Frontal cortex (tissue), 4 donors: ENCODE data around the gene PROCR. TPM values are rescaled to one million over a fixed set of nuclear protein-coding genes. Genes with fewer than 3 reads are reported as not detected.
"Not testable (repeated sequence)": the region's sequence is repeated elsewhere in the genome, so short reads cannot be mapped to it uniquely, and the experiment has no call there.

Experiments
- DNase-seq, 2 donors: peaks; one replicate each; pipeline ENCODE4 v3.0.0; 2012; ENCODE audit warnings: low spot score in 2 of 2
- FAIRE-seq: peaks from 2 replicates; lab custom pipeline; 2012; peaks lifted over from hg19 to GRCh38; lab: Jason Lieb, UNC
- total RNA-seq: library from RNA; depleted of rRNA; stranded (reverse); fragments of >200 nt; gene quantifications from one replicate; pipeline ENCODE4 v1.2.3, GENCODE V29; 2014
- donor health status: control.
- donor health status: control.
- donor health status: control.

PROCR gene
- 4.9 TPM for total RNA-seq

DNA sequence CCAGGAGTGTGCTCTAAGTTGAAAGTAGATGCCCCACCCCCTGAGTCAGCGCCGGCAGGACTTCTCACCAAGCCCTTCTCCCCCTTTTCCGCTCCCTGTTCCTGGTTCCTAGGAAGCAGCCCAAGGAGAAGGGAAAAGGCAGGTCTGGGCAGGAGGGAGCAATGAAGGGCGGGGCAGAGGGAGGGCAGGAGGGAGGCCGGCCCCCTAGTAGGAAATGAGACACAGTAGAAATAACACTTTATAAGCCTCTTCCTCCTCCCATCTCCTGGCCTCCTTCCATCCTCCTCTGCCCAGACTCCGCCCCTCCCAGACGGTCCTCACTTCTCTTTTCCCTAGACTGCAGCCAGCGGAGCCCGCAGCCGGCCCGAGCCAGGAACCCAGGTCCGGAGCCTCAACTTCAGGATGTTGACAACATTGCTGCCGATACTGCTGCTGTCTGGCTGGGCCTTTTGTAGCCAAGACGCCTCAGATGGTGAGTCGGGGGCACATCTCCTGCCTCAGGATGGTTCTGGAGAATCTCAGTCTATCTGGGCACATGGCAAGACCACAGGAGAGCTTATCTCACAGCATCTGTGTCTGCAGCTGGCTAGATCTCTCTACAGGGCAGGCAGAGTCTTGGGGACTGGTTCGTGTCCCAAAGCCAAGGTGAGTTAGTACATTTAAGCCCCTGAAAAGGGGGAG lies at the start of gene PROCR:
PROCR (plus strand) TSS at position 320 of the 681 bp plus-strand sequence; CDS start at position 403, 83 bp downstream.
- FAIRE-seq (no peak), DNase-seq (peak; percentile 61 to 69)

DNA sequence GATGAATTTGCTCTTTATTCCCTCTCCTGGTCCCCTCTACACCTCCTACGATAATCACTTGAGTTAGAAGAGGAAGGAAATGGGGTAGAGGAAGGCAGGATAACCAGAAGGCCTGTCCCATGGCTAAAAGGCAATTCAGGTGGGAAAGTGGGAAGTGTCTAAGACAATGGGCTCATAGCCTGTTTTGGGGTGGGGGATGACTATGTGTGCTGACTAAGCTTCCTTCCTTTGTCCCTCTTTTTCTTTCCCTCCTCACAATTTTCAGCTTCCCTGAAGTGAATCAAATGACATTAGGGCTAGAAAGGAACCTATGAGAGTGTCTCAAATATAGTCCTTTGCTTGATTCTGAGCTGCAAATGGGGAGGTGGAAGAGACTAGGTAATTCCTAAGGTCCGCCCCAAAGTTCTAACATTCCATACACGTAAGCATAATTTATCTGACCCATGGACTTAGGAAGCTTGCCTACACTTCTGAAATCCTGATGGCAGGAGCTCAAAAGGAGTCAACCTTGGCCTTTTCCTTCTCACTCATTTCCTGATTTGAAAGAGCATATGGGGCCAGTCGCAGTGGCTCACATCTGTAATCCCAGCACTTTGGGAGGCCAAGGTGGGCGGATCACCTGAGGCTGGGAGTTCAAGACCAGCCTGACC lies 49.0 kb upstream of the PROCR start:
- DNase-seq (no peak), FAIRE-seq (no peak)

DNA sequence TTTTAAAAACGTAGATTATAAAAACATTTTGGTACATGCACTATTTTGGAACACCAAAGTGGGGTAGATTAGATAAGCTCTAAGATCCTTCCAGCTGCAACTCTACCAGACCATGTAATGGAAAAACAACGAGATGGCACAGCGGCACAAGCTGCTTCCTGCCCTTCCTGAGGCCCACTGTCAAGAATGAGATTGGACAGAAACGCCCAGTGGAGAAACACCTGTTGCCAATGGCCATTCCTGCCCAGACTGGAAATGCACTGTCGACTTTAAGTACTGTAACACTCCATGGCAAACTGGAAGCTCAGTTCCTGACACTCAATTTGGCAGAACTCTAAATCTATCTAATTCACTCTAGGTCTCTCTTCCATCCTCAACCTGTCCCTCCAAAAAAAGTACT lies 46.1 kb upstream of the PROCR start:
- DNase-seq (no peak), FAIRE-seq (no peak)

DNA sequence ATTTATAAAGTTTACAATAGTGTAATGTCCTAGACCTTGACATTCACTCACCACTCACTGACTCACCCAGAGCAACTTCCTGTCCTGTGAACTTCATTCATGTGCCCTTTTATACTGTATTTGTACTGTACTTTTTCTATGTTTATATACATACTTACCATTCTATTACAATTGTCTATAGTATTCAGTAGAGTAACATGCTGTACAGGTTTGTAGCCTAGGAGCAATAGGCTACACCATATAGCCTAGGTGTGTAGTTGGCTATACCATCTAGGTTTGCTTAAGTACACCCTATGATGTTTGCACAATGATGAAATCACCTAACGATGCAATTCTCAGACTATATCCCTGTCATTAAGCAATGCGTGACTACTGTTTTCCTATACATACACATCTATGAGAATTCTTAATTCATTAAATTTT lies 42.2 kb upstream of the PROCR start:
- FAIRE-seq, result no peak
- no peak for DNase-seq

DNA sequence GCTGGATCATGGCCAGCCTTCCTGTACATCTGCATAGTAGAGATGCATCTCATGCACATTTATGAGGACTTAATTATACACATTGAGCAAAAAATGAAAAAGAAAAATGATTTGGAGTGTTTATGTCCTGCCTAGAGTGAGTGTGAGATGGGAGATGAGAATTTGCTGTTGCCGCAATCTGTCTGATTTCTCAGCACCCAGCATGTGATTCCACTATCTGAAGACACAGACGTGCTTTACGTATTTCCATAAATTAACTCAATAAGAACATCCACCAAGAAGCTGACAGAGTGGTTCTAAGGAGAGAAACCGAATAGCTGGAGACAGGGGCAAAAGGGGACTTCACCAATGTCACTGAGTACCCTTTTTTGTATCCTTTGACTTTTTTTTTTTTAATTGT lies 39.9 kb upstream of the PROCR start:
- no peak for FAIRE-seq
- DNase-seq, result no peak

DNA sequence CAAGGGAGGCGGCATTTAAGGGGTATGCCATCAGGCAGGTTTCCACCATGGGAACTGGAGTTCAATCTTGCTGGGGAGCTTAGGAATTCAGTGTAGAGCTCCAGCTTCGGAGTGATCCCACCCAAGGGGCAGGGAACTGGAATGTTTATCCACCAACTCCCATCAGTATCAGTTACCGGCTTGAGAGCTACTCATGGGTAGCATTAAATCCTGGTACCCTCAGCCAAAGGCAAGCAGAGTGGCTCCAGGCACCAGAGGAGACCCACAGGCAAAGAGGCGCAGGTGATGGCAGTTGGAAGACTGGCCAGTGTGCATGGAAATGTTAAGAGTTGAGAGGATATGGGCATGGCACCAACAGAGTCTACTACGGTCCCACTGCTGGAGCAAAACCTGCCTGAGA lies 38.8 kb upstream of the PROCR start:
- DNase-seq, result no peak
- no peak for FAIRE-seq

DNA sequence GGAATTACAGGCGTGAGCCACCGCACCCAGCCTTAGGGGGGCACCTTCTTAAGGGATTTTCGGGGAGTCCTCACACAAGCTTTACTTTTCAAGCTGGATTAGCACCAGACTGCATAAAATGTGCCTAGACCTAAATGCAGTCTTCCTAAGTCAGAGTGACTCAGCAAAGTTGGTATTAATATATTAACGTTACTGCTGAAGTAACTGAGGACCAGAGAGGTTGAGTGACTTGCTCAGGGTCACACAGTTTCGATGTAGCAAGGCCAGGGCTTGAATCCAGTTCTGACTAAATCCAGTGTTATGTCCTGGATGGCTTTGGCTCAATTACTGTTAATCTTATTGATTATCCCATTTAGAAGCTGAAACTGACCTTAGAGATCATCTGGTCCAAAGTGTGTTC lies 38.1 kb upstream of the PROCR start:
- FAIRE-seq, result no peak
- DNase-seq, result no peak

DNA sequence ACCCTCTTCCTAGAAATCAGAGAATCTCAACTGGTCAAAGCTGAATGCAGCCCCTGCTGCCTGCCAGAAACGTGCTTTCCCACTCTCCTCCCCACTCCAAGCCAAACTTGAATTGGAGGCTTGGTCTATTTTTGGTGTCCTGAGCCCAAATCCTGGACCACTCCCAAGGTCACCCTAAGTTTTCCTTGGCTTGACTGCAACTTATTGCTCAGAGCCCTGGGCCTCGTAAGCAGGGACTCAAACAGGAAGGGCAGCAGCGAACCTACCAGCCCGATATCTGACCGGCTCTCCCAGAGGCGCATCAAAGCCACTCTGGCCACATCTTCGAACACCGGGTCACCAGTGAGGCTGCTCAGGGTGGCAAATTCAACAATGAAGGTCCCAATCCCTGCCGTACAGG lies 37.4 kb upstream of the PROCR start:
- no peak for FAIRE-seq

DNA sequence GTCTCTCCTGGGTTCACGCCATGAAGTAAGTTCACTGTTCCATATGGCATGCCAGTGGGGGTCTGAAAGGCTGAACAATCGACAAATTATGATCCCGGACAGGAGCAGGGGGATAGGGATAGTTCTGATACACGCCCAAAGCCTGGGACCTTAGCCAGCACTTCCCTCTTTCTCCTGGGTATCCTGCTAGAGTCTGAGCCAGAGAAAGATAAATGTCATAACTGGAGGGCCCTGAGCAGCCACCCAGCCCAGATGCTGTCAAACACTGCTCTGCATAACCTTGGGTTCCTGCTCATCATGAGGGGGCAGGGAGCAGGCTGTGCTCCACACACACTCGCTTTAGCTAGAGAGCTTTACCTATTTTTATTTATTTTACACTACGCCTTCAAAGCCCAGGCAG lies 37.0 kb upstream of the PROCR start:
- no peak for FAIRE-seq

More for the DNA sequence above, 37.4 kb upstream of the PROCR start:
- DNase-seq, result no peak

DNA sequence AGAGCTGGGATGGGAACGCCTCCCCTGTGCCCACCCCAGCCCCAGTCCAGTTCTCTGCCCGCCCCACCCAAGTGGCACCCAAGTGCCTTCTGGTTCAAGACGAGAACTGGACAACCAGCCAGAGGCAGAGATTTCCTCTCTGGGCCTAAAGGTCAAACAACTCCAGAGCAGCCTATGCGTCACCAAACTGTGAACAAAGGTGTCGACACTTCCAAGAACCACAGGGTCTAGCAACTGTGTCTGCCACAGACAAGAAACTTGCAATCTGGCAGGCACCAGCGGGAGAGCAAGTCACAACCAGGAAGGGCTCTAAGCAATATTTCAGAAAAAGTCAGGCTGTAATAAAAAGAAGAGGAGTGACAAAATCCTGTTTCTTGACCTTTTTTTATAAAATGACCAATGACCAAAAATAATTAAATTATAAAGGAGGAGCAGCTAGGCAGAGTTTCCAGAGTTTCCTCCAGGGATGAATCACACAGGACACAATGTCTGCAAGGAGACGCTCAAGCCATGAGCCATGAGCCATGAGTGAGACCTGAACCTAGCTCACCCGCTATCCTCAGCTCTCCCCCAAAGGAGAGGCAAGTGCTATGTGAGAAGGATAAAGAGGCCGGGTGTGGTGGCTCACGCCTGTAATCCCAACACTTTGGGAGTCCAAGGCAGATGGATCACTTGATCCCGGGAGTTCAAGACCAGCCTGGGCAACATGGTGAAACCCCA lies 35.8 kb upstream of the PROCR start:
- DNase-seq, result no peak
- FAIRE-seq, result no peak

More for the DNA sequence above, 37.0 kb upstream of the PROCR start:
- no peak for DNase-seq

DNA sequence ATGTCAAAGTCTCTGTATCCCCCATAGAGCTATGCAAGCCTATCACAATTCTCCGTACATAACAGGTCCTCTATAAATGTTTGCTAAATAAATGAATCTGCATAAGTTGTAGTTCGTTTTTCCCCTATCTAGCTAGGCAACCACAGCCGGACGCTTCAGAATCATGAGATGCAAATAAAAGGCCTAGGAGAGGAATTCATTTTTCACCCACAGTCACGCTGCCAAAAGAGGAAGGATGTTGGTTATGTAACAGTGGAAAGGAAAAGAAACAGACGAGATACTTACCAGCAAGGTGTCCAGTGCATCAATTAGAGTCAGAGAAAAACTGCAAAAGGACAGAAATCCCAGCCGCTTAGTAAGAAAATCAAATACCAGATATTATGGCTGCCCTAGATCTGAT lies 27.2 kb upstream of the PROCR start:
- FAIRE-seq (no peak), DNase-seq (no peak)

DNA sequence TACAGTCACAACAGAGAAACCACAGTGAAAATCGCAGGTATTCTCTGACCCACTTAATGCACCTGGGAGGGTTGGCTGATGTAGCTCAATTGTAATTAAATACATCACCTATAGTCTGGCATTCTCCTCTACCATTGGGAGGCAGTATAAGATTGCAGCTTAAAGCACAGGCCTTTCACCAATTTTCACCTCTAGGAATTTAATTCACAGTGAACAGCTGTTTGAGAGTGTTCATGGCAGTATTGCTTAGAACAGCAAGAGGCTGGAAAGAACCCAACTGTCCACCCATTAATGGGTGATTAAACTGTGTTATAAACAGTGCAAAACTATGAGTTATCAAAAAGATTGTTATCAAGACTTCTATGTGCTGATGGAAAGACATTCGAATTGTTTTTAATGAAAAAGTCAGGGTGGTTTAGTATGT lies 26.7 kb upstream of the PROCR start:
- DNase-seq, result peak in 1 of 2 donors; percentile 44
- FAIRE-seq, result no peak

DNA sequence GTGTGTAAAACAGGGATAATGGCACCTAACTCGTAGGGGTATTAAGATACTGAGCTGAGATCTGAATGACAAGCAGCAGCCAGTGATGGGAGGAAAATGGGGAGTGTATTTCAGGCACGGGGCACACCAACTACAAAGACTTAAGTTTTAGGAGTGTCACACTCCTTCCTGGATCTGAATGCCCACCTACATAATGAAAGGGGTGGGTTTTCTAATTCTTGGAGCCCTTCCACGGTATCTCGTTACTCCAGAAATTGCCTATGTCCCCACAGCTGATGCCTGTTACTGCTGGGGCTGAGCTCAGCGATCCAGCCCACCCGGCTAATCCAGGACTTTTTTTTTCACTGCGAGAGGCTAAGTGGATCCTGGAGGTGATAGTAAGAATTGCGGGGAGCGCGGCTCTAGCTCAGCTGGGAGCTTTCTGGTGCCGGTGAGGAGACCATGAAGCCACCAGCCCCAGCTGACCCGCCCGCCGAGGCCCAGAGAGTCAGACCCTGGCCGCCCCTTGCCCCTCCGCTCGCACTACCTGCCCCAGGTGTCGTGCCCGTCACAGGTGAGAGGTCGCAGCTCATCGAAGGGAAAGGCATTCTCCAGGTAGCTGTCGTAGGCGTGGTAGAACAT lies 25.5 kb upstream of the PROCR start:
- FAIRE-seq (no peak), DNase-seq (no peak)

DNA sequence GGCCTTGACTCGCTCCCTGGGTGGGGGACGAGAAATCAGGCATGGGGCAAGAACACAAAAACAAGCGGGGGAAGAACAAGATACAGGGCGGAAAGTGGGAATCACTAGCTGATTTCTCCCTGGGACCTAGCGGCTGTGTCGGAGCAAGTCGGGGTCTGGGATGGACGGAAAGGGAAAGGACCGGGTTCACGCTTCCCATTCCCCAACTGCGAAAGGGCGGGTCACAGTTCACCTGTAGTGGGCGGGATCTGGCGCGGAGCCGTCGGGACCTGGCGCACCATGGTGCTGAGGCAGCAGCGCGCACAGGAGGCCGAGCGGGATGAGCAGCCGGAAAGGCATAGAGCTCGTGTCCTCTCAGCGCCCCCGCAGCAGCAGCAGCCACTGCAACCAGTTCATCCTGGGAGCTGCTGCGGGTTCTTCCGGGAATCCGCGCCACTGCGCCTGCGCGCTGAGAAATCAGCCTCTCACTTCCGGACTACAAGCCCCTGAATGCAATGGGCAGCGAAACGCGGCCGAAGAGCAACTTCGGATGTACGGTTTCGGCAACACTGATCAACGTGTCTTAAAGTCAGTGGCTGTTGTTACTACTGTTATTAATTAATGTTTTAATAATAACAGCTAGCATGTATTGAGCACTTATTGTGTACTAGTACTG lies 24.8 kb upstream of the PROCR start, which contains the start of gene EDEM2:
EDEM2 (minus strand) TSS at position 417 of the 655 bp plus-strand sequence; CDS start at position 339, 78 bp downstream.
- no peak for FAIRE-seq
- peak; percentile 84 to 94 for DNase-seq

DNA sequence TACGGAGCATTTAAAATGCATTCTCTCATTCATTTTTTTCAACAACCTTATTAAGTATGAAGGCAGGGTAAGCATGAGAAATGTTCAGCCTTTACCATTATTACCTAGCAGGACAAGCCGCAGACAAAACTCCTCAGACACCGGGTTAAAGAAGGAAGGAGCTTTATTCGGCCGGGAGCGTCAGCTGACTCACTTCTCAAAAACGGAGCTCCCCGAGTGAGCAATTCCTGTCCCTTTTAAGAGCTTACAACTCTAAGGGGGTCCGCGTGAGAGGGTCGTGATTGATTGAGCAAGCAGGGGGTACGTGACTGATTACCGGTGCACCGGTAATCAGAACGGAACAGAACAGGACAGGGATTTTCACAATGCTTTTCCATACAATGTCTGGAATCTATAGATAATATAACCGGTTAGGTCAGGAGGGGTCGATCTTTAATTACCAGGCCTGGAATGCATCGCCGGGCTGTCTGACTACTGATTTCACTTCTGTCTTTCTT lies 24.2 kb upstream of the PROCR start:
- not testable (repeated sequence) for DNase-seq

DNA sequence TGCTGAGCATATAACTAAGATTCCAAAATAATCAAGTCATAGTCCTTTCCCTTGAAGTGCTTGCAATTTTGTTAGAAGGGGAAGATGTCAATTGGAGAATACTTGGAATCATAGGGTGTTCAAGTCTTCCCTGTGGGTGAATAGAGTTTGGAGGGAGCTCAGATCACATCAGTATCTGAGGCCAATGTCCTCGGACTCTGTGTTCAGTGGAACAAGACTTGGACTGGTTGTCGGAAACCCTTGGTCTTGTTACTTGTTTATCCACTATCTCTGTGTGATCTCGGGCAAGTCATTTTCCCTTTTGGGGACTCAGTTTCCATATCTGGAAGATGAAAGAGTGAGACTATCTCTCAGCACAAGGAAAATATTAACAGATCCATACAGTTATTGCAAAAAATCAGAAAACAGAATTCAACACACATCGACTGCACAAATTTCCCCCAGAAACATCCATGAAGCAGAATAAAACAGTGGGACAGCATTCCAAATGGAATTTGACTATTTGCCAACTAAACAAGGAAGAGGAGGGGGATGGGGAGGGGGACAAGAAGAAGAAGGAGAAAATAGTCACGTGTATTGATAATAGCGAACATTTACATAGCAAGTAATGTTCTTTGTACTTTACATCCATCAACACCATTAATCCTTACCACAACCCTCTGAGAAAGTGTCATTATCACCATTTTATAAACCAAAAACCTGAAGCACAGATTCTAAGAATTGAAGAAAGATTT lies 20.9 kb upstream of the PROCR start:
- DNase-seq, result no peak
- FAIRE-seq, result no peak

More for the DNA sequence above, 24.2 kb upstream of the PROCR start:
- not testable (repeated sequence) for FAIRE-seq

DNA sequence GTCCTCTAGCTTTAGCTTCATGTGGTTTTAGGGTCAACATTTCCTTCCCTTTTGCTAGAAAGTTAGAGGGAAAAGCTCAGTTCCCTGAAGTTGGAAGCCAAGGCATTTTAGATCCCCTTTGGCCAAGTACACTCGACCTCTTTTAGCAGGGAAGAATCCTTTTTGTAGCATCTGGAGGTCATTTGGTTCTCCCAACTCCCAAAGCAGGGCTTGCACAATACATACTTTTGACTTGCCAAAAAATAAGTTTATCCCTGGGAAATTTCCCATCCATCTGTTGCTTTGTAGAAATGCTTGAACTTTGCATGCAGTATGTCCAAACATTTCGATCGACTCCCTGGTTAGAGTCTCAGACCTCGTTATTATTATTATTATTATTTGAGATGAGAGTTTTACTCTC lies 20.1 kb upstream of the PROCR start:
- FAIRE-seq (no peak), DNase-seq (no peak)

DNA sequence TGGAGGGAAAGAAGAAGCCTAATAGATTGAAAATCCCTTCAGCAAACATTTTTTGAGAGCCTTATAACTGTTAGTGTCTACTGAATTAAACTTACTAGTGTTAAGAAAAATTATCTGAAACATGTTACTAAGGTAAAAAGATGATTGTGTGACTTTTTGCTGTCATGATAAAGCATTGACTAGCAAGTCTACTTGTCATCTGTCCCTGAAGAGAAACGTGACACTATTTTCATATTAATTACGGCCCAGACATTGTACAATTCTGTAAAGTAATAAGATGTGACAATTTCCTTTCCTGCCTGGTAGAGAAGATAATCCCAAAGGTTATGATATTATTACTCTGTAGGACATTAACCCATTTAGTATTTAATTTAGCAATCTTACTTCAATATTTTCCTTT lies 15.9 kb upstream of the PROCR start:
- no peak for DNase-seq
- FAIRE-seq, result no peak

DNA sequence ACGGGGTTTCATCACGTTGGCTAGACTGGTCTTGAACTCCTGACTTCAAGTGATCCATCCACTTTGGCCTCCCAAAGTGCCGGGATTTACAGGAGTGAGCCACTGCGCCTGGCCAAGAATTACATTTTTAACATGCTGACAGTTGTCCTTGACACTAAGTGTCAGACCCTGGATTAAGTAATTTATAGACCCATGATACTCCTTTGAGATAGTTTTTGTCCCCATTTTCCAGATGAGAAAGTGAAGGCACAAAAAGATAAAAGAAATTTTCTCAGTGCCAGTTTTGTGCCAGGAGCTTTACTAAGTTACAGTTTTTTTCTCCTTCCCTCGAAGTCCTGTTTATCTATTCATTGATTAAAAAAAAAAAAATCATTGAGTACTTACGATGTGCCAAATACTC lies 14.9 kb upstream of the PROCR start:
- DNase-seq, result no peak
- FAIRE-seq, result no peak
